GM12892 (cell line): ENCODE results near the gene TDRD12.
"Not testable (repeated sequence)": the region's sequence is repeated elsewhere in the genome, so short reads cannot be mapped to it uniquely, and the experiment has no call there.

Source experiments
- DNase-seq: peaks from one replicate; pipeline ENCODE4 v3.0.0; 2011; ENCODE audit not compliant: insufficient read length
- FAIRE-seq: peaks from 2 replicates; lab custom pipeline; 2011; peaks lifted over from hg19 to GRCh38; lab: Jason Lieb, UNC
- POLR2A ChIP-seq: IDR thresholded peaks from 2 replicates; pipeline ENCODE4 v1.6.1; 2011; ENCODE audit warnings: low read depth, low read length, control low read depth
- POLR2AphosphoS5 ChIP-seq: IDR thresholded peaks from 2 replicates; pipeline ENCODE4 v1.6.1; 2011; ENCODE audit warnings: low read depth, low read length, control low read depth
- TAF1 ChIP-seq: IDR thresholded peaks from 2 replicates; pipeline ENCODE4 v1.6.1; 2011; ENCODE audit warnings: low read depth, mild to moderate bottlenecking, control low read depth, low read length, borderline replicate concordance

TDRD12 gene

GRCh38 chr19:32863301-32863700 is 143.7 kb downstream of the TDRD12 start:
- DNase-seq (no peak), FAIRE-seq (no peak)
- TF ChIP-seq TAF1 (no peak), POLR2A (no peak), POLR2AphosphoS5 (no peak)

GRCh38 chr19:32863841-32864240 is 144.3 kb downstream of the TDRD12 start:
- no peak for DNase-seq
- FAIRE-seq: no peak
- TF ChIP-seq POLR2A (no peak), POLR2AphosphoS5 (no peak), TAF1 (no peak)

GRCh38 chr19:32864318-32865007 is 144.9 kb downstream of the TDRD12 start:
- DNase-seq (no peak), FAIRE-seq (no peak)
- no peak for TF ChIP-seq POLR2A
- TF ChIP-seq POLR2AphosphoS5: no peak
- no peak for TF ChIP-seq TAF1

GRCh38 chr19:32865326-32865725 is 145.8 kb downstream of the TDRD12 start:
- DNase-seq: no peak
- FAIRE-seq: no peak
- TF ChIP-seq POLR2AphosphoS5 (no peak), POLR2A (no peak), TAF1 (no peak)

GRCh38 chr19:32866061-32866460 is 146.5 kb downstream of the TDRD12 start:
- no peak for FAIRE-seq
- DNase-seq: no peak
- TF ChIP-seq POLR2AphosphoS5: no peak
- TF ChIP-seq TAF1: no peak
- TF ChIP-seq POLR2A: no peak

GRCh38 chr19:32866564-32867265 is 147.1 kb downstream of the TDRD12 start:
- TF ChIP-seq TAF1 (no peak), POLR2A (no peak), POLR2AphosphoS5 (no peak)
- no peak for DNase-seq
- no peak for FAIRE-seq

GRCh38 chr19:32867436-32867835 is 147.9 kb downstream of the TDRD12 start:
- FAIRE-seq, DNase-seq: not testable (repeated sequence)

GRCh38 chr19:32868206-32868950 is 148.8 kb downstream of the TDRD12 start:
- no peak for TF ChIP-seq POLR2AphosphoS5
- no peak for TF ChIP-seq POLR2A
- no peak for TF ChIP-seq TAF1
- DNase-seq: no peak
- no peak for FAIRE-seq

- no peak for TF ChIP-seq TAF1
- TF ChIP-seq POLR2A: no peak
- no peak for TF ChIP-seq POLR2AphosphoS5
- no peak for DNase-seq
- FAIRE-seq: no peak
Observed at GRCh38 chr19:32869369-32869965, 149.9 kb downstream of the TDRD12 start, which contains the start of gene SLC7A9. Gene SLC7A9, minus strand, starts transcription at chr19:32869767. Its CDS starts 1,233 bp downstream, at chr19:32868534.

- DNase-seq: no peak
- TF ChIP-seq TAF1: no peak
- no peak for TF ChIP-seq POLR2AphosphoS5
- TF ChIP-seq POLR2A: no peak
- FAIRE-seq: no peak
Observed at GRCh38 chr19:32869966-32870573, 150.5 kb downstream of the TDRD12 start.
